Measurements from ENCODE around the gene PKIG. TPM values are rescaled to one million over a fixed set of nuclear protein-coding genes. Genes with fewer than 3 reads are reported as not detected.

The PKIG gene
- total RNA-seq, 1 donor from 2014 or later: 34.7 TPM

DNA sequence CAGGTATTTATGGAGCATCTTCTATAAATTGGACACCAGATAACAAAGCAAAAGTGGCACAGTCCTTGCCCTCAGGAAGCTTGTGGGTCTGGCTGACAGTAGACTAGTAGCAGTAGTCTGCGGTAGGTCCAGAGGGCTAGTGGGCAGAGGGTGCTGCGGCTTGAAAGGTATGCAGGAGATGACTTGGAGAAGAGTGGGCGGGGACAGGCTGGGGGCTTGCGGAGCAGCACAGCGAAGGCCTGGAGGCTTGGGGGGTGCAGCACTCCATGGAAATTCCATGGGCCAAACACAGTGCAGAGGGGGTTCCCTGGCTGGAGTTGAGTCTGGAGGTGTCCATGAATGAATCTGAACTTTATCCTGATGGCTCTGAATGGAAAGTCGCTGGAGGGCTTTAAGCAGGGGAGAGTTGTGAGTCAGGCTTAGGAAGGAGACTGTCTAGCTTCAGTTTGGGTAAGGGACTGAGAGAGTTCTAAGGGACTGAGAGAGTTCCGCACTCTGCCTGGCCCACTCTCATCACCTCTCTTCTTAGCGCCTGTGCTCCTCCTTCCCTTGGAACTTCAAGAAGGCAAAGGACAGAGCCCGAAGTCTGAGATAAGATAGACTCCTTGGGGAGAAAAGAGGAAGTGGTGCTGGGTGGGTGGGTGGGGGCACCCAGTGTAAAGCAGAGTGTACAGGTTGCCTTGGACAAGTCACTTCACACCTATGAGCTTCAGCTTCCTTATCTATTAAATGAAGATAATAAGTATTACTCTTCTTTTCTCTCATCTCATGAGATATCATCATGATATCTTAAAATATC lies 8.8 kb downstream of the PKIG start:
- H3K4me3 Mint-ChIP-seq: no peak overlapping the region
- TF ChIP-seq, protein P1, sequence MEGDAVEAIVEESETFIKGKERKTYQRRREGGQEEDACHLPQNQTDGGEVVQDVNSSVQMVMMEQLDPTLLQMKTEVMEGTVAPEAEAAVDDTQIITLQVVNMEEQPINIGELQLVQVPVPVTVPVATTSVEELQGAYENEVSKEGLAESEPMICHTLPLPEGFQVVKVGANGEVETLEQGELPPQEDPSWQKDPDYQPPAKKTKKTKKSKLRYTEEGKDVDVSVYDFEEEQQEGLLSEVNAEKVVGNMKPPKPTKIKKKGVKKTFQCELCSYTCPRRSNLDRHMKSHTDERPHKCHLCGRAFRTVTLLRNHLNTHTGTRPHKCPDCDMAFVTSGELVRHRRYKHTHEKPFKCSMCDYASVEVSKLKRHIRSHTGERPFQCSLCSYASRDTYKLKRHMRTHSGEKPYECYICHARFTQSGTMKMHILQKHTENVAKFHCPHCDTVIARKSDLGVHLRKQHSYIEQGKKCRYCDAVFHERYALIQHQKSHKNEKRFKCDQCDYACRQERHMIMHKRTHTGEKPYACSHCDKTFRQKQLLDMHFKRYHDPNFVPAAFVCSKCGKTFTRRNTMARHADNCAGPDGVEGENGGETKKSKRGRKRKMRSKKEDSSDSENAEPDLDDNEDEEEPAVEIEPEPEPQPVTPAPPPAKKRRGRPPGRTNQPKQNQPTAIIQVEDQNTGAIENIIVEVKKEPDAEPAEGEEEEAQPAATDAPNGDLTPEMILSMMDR (conservative IDR thresholded peaks at IDR 0.05): no peak
- no peaks in the 10 kb centered on the region for H3K9me3 Mint-ChIP-seq
- peaks cover 3% of the 10 kb centered on the region for H3K36me3 Mint-ChIP-seq (ENCODE audit: low read depth)
- DNase-seq (ENCODE audit: low read depth, low spot score): no peak
- H3K27me3 Mint-ChIP-seq (ENCODE audit: low read depth): no peaks in the 10 kb centered on the region
- H3K4me1 Mint-ChIP-seq: no peaks in the 10 kb centered on the region
- H3K27ac Mint-ChIP-seq (ENCODE audit: unreplicated experiment): no peak overlapping the region

DNA sequence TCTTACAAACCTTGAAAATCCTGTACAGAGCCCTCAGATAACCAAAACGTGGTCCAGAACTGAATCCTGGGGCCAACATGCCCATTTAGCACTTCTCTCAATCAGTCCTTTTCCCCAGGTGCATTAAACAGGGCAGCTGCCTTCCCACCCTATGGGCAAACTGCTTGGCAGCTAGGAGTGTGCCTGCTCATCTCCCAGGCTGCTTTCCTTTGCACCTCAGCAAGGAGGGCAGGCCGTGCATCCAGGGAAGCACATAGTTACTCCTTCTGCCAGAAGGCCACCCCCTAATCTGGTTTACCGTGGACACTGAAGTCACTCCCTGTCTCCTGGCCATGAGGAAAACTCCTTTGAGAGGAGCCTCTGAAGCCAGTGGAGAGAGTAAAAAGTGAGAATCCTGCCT lies 10.0 kb downstream of the PKIG start:
- Mint-ChIP-seq H3K4me3 (no peak overlapping the region), H3K36me3 (ENCODE audit: low read depth) (peaks cover 3% of the 10 kb centered on the region), H3K27me3 (ENCODE audit: low read depth) (no peaks in the 10 kb centered on the region), H3K4me1 (no peaks in the 10 kb centered on the region), H3K27ac (ENCODE audit: unreplicated experiment) (no peak overlapping the region), H3K9me3 (no peaks in the 10 kb centered on the region)
- TF ChIP-seq, protein P1 (conservative IDR thresholded peaks at IDR 0.05): no peak
- DNase-seq (ENCODE audit: low read depth, low spot score): no peak

DNA sequence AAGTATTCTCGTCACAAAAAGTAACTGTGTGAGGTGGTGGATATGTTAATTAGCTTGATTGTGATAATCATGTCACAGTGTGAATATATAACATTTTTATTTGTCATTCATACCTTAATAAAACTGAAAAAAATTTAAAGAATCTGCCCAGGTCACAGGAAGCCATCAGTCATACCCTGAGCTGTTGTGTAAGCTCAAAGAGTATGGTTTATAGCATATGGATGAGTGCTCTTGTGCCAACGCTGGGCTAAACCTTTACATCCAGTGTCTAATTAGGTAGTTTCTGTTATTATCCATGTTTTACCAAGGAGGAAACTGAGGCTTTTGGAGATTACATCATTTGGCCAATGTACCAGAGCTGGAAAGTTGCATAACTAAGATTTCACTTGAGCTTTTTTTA lies 11.4 kb downstream of the PKIG start:
- DNase-seq (ENCODE audit: low read depth, low spot score): no peak
- Mint-ChIP-seq H3K9me3 (no peaks in the 10 kb centered on the region), H3K27me3 (ENCODE audit: low read depth) (no peaks in the 10 kb centered on the region), H3K4me3 (no peak overlapping the region), H3K4me1 (no peaks in the 10 kb centered on the region), H3K27ac (ENCODE audit: unreplicated experiment) (no peak overlapping the region), H3K36me3 (ENCODE audit: low read depth) (peaks cover 3% of the 10 kb centered on the region)
- TF ChIP-seq, protein P1 (conservative IDR thresholded peaks at IDR 0.05): no peak

DNA sequence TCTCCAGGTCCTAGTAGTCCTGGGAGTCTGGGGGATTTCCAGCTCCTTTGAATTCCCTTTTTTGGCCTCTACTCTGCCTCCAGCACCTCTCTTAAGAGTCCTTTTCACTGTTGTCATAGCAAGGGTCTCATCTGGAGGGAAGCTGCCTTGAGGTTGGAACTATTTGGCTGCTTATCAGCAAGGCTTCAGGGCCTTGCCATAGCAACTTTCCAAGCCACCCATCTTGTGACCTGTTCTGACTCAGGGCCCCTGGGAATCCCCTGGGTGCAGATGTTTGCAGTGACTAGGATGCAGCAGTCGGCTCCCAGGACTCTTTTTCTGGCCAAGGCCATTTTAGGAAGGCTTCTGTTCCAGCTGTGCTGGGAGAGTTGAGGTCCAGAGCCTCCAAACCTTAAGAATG lies 12.4 kb downstream of the PKIG start:
- TF ChIP-seq, protein P1 (conservative IDR thresholded peaks at IDR 0.05): no peak
- no peaks in the 10 kb centered on the region for H3K4me1 Mint-ChIP-seq
- H3K4me3 Mint-ChIP-seq: no peak overlapping the region
- no peak overlapping the region for H3K27ac Mint-ChIP-seq (ENCODE audit: unreplicated experiment)
- H3K9me3 Mint-ChIP-seq: no peaks in the 10 kb centered on the region
- no peaks in the 10 kb centered on the region for H3K27me3 Mint-ChIP-seq (ENCODE audit: low read depth)
- H3K36me3 Mint-ChIP-seq (ENCODE audit: low read depth): peaks cover 3% of the 10 kb centered on the region
- DNase-seq (ENCODE audit: low read depth, low spot score): no peak

DNA sequence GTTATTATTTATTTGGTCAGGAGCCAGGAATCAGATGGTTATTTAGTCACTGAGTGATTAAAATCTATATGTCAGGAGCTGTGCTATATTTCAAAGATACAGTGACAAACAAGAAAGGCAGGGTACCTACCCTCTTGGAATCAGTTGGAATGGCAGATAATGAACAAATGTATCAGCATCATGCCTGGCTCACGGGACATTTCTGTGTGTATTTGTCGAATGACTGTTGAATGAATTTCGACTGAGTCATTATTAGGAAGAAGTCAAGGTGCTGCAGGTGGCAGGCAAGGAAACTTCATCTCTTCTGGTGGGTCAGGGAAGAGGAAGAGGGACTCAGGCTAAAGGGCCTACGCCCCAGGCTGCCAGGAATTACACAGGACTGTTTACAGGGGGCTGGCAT lies 13.6 kb downstream of the PKIG start:
- Mint-ChIP-seq H3K27ac (ENCODE audit: unreplicated experiment) (peak overlapping the region; percentile 5), H3K4me1 (no peaks in the 10 kb centered on the region), H3K27me3 (ENCODE audit: low read depth) (no peaks in the 10 kb centered on the region), H3K9me3 (no peaks in the 10 kb centered on the region), H3K36me3 (ENCODE audit: low read depth) (peaks cover 2% of the 10 kb centered on the region), H3K4me3 (no peak overlapping the region)
- DNase-seq (ENCODE audit: low read depth, low spot score): no peak
- TF ChIP-seq, protein P1 (conservative IDR thresholded peaks at IDR 0.05): no peak
